AG09309 (cell line): ENCODE measurements around the gene PAMR1.

ENCODE experiments used
- DNase-seq: peaks from one replicate; pipeline ENCODE4 v3.0.0-alpha.2; 2010; ENCODE audit warnings: low read depth
- H3K4me3 ChIP-seq: 2 replicates; pipeline ENCODE4 v1.5.1; 2011; ENCODE audit warnings: mild to moderate bottlenecking, low read depth, low read length, moderate library complexity; ENCODE audit not compliant: control insufficient read depth
- TF ChIP-seq, protein P1 (sequence below): IDR thresholded peaks from 2 replicates; pipeline ENCODE4 v1.5.1; 2011; ENCODE audit warnings: mild to moderate bottlenecking, low read depth, low read length, inconsistent platforms; ENCODE audit not compliant: insufficient read depth, control insufficient read depth; ENCODE audit errors: missing control alignments

PAMR1 gene

DNA sequence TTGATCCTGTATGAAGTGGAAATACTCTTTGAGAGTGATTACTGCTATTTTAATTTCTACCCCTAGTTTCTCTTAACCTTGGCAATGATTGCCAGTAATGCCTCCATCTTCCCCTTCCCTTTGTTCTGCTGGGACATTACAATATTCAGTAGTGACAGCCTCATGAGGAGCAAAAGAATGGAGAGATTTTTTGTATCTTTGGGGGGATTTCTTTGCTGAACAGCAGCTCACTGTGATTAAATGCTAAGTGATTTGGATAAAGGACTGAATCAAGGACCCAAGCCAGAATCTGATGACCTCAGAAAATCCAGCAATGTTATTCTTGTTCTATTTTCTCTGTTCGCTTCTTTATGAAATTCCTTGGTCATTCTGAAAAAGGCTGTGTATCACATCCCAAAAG lies 99.1 kb downstream of the PAMR1 start:
- H3K4me3 ChIP-seq: no peak overlapping the region
- DNase-seq: no peak
- TF ChIP-seq, protein P1, sequence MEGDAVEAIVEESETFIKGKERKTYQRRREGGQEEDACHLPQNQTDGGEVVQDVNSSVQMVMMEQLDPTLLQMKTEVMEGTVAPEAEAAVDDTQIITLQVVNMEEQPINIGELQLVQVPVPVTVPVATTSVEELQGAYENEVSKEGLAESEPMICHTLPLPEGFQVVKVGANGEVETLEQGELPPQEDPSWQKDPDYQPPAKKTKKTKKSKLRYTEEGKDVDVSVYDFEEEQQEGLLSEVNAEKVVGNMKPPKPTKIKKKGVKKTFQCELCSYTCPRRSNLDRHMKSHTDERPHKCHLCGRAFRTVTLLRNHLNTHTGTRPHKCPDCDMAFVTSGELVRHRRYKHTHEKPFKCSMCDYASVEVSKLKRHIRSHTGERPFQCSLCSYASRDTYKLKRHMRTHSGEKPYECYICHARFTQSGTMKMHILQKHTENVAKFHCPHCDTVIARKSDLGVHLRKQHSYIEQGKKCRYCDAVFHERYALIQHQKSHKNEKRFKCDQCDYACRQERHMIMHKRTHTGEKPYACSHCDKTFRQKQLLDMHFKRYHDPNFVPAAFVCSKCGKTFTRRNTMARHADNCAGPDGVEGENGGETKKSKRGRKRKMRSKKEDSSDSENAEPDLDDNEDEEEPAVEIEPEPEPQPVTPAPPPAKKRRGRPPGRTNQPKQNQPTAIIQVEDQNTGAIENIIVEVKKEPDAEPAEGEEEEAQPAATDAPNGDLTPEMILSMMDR: no peak

GRCh38 chr11:35425603-35426212 lies 99.7 kb downstream of the PAMR1 start:
- TF ChIP-seq, protein P1: no peak
- H3K4me3 ChIP-seq: no peak overlapping the region
- no peak for DNase-seq

DNA sequence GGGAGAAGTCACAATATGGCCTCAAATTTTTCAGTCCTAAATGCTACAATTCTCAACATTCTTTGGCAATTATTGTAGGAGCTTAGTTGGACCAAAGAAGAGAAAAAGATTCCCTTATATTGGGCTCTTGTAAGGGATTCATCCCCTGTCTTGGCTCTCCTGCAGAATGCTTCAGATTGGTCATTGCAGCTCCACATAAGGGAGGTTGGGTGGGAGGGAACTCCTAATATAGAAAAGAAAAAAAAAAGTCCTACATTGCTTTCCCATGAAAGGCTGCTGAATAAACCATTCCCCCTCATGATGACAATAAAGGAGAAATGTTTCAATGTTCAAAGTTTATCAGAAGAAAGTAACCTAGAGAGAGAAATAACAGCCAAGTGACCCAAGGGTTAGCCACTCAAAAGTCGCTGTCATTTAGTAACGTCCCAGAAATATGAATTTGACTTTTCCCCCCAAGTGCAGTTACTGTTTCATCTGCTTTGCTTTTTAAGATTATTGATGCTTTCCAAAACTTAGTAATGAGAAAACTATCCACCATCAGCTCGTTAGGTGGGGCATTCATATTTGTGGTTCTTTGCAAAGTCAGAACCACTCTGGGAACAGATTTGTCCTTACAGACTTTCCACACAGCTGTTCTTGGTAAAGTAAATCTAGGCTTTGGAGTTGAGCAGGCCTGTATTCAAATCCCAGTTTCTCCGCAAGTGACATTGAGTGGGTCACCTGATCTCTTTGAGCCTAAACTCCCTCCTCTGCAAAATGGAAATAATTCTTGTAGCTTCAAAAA lies 101.1 kb downstream of the PAMR1 start:
- TF ChIP-seq, protein P1: no peak
- no peak overlapping the region for H3K4me3 ChIP-seq
- peak; percentile 53 for DNase-seq

GRCh38 chr11:35420371-35420770 lies 105.0 kb downstream of the PAMR1 start:
- peak overlapping the region; percentile 54 for H3K4me3 ChIP-seq
- TF ChIP-seq, protein P1: no peak
- no peak for DNase-seq

GRCh38 chr11:35419830-35420333 lies 105.5 kb downstream of the PAMR1 start:
- TF ChIP-seq, protein P1: no peak
- DNase-seq: no peak
- peak overlapping the region; percentile 54 for H3K4me3 ChIP-seq

DNA sequence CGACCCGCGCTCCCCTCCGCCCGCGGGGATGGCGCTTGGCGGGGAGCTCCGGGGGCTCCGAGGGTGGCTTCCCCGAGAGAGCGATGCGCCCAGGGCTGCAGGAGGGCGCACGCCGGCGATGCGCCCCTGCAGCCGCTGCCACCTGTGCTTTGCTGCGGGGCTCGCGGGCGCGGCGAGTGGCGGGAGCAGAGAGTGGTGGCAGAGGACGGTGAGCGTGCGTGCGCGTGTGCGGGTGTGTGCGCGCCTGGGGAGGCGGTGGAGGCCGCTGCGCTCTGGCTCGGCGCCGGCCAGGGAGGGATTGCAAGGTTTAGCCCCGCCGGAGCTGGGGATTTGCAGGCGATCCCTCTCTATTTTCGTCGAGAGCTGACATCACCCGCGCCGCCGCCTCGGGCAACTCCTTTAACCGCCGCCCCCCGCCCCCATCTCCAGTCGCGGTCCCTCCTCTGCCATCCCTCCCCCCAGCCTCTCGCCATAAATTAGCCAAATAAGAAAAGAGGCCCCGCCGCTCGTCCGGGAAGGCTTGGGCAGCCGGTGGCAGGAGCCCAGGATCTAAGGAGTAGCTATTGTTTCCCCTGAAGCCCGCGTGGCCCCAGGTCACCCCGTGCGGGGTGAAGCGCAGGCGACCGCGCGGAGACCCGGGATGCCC lies 106.1 kb downstream of the PAMR1 start, which contains the start of gene SLC1A2:
TSS of gene SLC1A2 (minus strand) at position 375 of the 646 bp plus-strand sequence. CDS start 592 bp downstream, outside the sequence.
- TF ChIP-seq, protein P1: no peak
- H3K4me3 ChIP-seq: peak within 1 kb of the TSS; percentile 54
- DNase-seq: no peak
